OCI-LY3 (cell line): Measurements from ENCODE around the gene AP2M1.

Experiments
- EZH2phosphoT487 ChIP-seq: fragments of 200-600 bp; shearing (Covaris generic); IDR thresholded peaks from 2 replicates; pipeline ENCODE4 v1.6.1; 2018; ENCODE audit warnings: antibody characterized with exemption, mixed run types, low read depth
- TF ChIP-seq, protein P1 (sequence below): fragments of 200-600, 300-600 bp; sonication (generic); IDR thresholded peaks from 2 replicates; pipeline ENCODE4 v1.5.1; 2014; ENCODE audit warnings: antibody characterized with exemption, low read length, low read depth

DNA sequence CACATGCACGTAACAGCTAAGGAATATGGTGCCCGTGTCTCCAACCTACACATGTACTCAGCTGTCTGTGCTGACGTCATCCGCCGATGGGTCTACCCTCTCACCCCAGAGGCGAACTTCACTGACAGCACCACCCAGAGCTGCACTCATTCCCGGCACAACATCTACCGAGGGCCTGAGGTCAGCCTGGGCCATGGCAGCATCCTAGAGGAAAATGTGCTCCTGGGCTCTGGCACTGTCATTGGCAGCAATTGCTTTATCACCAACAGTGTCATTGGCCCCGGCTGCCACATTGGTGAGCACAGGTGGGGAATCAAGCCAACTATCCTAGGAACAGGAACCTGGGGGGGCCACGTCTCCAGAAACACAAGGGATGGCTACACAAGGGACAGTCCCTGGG, 34.2 kb upstream of the AP2M1 start:
- TF ChIP-seq, protein P1, sequence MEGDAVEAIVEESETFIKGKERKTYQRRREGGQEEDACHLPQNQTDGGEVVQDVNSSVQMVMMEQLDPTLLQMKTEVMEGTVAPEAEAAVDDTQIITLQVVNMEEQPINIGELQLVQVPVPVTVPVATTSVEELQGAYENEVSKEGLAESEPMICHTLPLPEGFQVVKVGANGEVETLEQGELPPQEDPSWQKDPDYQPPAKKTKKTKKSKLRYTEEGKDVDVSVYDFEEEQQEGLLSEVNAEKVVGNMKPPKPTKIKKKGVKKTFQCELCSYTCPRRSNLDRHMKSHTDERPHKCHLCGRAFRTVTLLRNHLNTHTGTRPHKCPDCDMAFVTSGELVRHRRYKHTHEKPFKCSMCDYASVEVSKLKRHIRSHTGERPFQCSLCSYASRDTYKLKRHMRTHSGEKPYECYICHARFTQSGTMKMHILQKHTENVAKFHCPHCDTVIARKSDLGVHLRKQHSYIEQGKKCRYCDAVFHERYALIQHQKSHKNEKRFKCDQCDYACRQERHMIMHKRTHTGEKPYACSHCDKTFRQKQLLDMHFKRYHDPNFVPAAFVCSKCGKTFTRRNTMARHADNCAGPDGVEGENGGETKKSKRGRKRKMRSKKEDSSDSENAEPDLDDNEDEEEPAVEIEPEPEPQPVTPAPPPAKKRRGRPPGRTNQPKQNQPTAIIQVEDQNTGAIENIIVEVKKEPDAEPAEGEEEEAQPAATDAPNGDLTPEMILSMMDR = no peak
- TF ChIP-seq EZH2phosphoT487 = no peak
